GM12878 (cell line): ENCODE data around the gene CAPN9. TPM values are rescaled to one million over a fixed set of nuclear protein-coding genes. Genes with fewer than 3 reads are reported as not detected.

Experiments used
- CHD2 ChIP-seq: IDR thresholded peaks from 2 replicates; pipeline ENCODE4 v1.6.1; 2011; ENCODE audit warnings: low read depth, low read length, improper control_type of control experiment, borderline replicate concordance
- CREB1 ChIP-seq: IDR thresholded peaks from 2 replicates; pipeline ENCODE4 v1.6.1; 2012; ENCODE audit warnings: low read depth, mild to moderate bottlenecking, inconsistent platforms
- HDGF ChIP-seq: fragments of 450-650 bp; IDR thresholded peaks from 2 replicates; pipeline ENCODE4 v1.6.1; 2016; ENCODE audit warnings: antibody characterized with exemption
- POLR2A ChIP-seq: IDR thresholded peaks from 2 replicates; pipeline ENCODE4 v1.6.1; 2011; ENCODE audit warnings: low read depth, mild to moderate bottlenecking, low read length
- RUNX3 ChIP-seq: IDR thresholded peaks from 2 replicates; pipeline ENCODE4 v1.6.1; 2012; ENCODE audit warnings: low read length, inconsistent platforms
- SMAD1 ChIP-seq: fragments of 450-650 bp; IDR thresholded peaks from 2 replicates; pipeline ENCODE4 v1.6.1; 2018; ENCODE audit warnings: mild to moderate bottlenecking, low read depth; ENCODE audit not compliant: partially characterized antibody
- SREBF1 ChIP-seq: IDR thresholded peaks from 2 replicates; pipeline ENCODE4 v1.6.1; 2012; ENCODE audit warnings: mild to moderate bottlenecking, low read length
- polyA plus RNA-seq, 11 experiments: library from polyadenylated mRNA; depleted of rRNA in 4 of 11; unstranded in 6 of 11; stranded (reverse) in 5 of 11; fragments of >200 nt; fragmentation: Nextera tagmentation in 4 of 11; fragmentation: Illumina TruSeq in 1 of 11; extraction: Ambion mirVana in 4 of 11; extraction: Trizol in 1 of 11; gene quantifications; 1 replicate in 1 of 11; 2 replicates in 10 of 11; pipeline versions ENCODE4 v1.2.1 to v1.2.3, GENCODE V29; 2011 to 2016; ENCODE audit warnings: inconsistent platforms in 2 of 11, missing spikeins in 2 of 11, low read depth in 1 of 11
- total RNA-seq, 4 experiments: library from RNA; depleted of rRNA in 3 of 4; stranded (reverse); fragments of >200 nt in 3 of 4; fragmentation: Illumina TruSeq in 1 of 4; extraction: Trizol in 1 of 4; gene quantifications; 2 replicates each; pipeline versions ENCODE4 v1.2.1 to v1.2.3, GENCODE V29; 2013 to 2021
- TF ChIP-seq, protein P1 (sequence below): fragments of 450-650 bp; IDR thresholded peaks from 2 replicates; pipeline ENCODE4 v1.6.1; 2016; ENCODE audit warnings: mild to moderate bottlenecking, moderate library complexity, borderline replicate concordance
- TF ChIP-seq, protein P2 (sequence below): fragments of 450-650 bp; IDR thresholded peaks from 2 replicates; pipeline ENCODE4 v1.6.1; 2016; ENCODE audit warnings: mild to moderate bottlenecking

CAPN9 gene
- total and polyA plus RNA-seq, 10 of the 15 experiments (the other 5 are each of a cell fraction or from before 2014, with no cell fraction given): not detected

DNA sequence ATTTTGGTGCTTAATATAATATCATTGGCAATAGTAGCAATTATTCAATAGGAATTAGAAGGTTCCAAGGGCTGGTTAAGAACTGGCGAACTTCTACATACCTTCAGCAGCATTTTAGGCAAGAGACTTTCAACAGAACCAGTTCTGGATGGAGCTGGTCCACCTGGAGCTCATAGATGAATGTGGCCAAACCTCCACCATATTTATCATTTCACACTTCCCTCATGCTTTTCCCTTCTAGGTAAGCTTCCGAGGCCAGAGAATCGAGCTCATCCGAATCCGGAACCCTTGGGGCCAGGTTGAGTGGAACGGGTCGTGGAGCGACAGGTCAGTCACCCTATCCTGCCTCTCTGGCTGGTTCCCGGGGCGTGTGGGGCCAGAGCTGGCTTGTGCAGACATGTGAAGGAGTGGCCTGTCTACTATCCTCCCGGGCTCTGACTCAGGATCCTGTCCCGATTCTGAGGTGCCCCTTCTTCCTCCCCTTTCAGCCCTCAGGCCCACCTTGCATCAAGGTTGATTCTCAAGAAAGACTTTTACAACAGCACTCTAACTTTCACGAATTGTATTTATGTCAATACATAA, 24.7 kb downstream of the CAPN9 start (continued):
- TF ChIP-seq, protein P1, sequence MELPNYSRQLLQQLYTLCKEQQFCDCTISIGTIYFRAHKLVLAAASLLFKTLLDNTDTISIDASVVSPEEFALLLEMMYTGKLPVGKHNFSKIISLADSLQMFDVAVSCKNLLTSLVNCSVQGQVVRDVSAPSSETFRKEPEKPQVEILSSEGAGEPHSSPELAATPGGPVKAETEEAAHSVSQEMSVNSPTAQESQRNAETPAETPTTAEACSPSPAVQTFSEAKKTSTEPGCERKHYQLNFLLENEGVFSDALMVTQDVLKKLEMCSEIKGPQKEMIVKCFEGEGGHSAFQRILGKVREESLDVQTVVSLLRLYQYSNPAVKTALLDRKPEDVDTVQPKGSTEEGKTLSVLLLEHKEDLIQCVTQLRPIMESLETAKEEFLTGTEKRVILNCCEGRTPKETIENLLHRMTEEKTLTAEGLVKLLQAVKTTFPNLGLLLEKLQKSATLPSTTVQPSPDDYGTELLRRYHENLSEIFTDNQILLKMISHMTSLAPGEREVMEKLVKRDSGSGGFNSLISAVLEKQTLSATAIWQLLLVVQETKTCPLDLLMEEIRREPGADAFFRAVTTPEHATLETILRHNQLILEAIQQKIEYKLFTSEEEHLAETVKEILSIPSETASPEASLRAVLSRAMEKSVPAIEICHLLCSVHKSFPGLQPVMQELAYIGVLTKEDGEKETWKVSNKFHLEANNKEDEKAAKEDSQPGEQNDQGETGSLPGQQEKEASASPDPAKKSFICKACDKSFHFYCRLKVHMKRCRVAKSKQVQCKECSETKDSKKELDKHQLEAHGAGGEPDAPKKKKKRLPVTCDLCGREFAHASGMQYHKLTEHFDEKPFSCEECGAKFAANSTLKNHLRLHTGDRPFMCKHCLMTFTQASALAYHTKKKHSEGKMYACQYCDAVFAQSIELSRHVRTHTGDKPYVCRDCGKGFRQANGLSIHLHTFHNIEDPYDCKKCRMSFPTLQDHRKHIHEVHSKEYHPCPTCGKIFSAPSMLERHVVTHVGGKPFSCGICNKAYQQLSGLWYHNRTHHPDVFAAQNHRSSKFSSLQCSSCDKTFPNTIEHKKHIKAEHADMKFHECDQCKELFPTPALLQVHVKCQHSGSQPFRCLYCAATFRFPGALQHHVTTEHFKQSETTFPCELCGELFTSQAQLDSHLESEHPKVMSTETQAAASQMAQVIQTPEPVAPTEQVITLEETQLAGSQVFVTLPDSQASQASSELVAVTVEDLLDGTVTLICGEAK: no peak
- no peak for TF ChIP-seq CREB1
- no peak for TF ChIP-seq HDGF
- TF ChIP-seq SMAD1: no peak
- no peak for TF ChIP-seq SREBF1
- no peak for TF ChIP-seq RUNX3
- no peak for TF ChIP-seq POLR2A
- TF ChIP-seq, protein P2, sequence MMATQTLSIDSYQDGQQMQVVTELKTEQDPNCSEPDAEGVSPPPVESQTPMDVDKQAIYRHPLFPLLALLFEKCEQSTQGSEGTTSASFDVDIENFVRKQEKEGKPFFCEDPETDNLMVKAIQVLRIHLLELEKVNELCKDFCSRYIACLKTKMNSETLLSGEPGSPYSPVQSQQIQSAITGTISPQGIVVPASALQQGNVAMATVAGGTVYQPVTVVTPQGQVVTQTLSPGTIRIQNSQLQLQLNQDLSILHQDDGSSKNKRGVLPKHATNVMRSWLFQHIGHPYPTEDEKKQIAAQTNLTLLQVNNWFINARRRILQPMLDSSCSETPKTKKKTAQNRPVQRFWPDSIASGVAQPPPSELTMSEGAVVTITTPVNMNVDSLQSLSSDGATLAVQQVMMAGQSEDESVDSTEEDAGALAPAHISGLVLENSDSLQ: no peak
- no peak for TF ChIP-seq CHD2
